ENCODE measurements around the gene UBQLN2. TPM values are rescaled to one million over a fixed set of nuclear protein-coding genes. Genes with fewer than 3 reads are reported as not detected.

Gene UBQLN2
- polyA plus RNA-seq (2012; rRNA removed): 10.7 and 13.0 TPM in 2 replicates
- 14.7 and 16.4 TPM in 2 replicates for polyA plus RNA-seq (2012; cell fraction: cytosol; rRNA removed)
- 9.1 and 12.1 TPM in 2 replicates for polyA plus RNA-seq (2012; cell fraction: nucleus; rRNA removed)

DNA sequence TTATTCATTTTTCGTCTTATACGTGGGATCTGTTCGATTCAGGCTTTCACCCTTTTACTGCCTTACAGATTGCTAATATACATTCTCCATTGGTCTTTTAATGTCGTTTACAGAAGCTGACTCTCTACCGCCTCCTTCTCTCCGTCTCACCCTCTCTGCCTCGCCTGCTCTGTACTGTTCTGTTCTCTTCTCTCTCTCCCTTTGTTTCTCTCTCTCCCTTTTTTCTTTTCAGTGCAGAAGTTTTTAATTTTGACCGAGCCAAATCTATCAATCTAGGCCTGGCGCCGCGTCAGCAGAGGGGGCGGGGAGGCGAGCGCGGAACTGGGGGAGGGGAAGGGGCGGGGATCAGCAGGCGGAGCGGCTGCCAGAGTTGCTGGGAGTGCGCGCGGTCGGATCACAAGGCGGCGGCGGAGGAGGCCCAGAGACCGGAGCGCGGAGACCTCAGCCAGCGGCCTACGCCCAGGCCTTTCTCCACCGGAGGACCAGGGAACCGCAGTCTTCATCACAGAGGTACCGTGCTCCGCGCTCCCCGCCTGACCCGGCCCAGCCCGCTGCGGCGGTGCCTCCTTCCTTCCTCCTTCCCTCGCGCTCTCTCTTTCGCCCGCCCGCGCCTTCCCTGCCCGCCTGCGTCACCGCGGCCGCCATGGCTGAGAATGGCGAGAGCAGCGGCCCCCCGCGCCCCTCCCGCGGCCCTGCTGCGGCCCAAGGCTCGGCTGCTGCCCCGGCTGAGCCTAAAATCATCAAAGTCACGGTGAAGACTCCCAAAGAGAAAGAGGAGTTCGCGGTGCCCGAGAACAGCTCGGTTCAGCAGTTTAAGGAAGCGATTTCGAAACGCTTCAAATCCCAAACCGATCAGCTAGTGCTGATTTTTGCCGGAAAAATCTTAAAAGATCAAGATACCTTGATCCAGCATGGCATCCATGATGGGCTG is at the start of gene UBQLN2:
TSS of gene UBQLN2 (plus strand) at position 397 of the 931 bp plus-strand sequence. CDS start at position 644, 247 bp downstream.
- Histone ChIP-seq H3K4me2 (peak within 1 kb of the TSS; percentile 93), H3K4me1 (ENCODE audit: control insufficient read depth in 1 of 2, insufficient read depth in 2 of 2, low read depth in 1 of 2, low read length in 1 of 2) (no peaks in the 10 kb centered on the region; a peak in 1 of 4 replicates), H3K36me3 (replicated peaks in 1 of 2; ENCODE audit: control insufficient read depth in 1 of 2, insufficient read depth in 2 of 2, low read length in 1 of 2) (peaks cover 0 to 4% of the 10 kb centered on the region in 2 experiments), H2AFZ (ENCODE audit: low read depth) (peak within 1 kb of the TSS; percentile 97), H3K79me2 (ENCODE audit: insufficient read depth) (peaks cover 48% of the 10 kb centered on the region), H3K9me3 (no peaks in the 10 kb centered on the region), H4K20me1 (ENCODE audit: insufficient read depth) (peaks cover 36% of the 10 kb centered on the region), H3K27ac (ENCODE audit: low read depth in 2 of 2, low read length in 1 of 2) (peak within 1 kb of the TSS; percentile 86 to 95), H3K9ac (peak within 1 kb of the TSS; percentile 84), H3F3A (replicated peaks; ENCODE audit: insufficient read depth) (peaks cover 9% of the 10 kb centered on the region), H3K27me3 (ENCODE audit: insufficient read depth) (no peaks in the 10 kb centered on the region), H3K4me3 (ENCODE audit: low read depth in 2 of 2, low read length in 1 of 2) (peak within 1 kb of the TSS; percentile 62 to 69), H3K9me2 (no peaks in the 10 kb centered on the region)
- peak; percentile 77 for DNase-seq
- POLR2A ChIA-PET: no interaction called here
- 13% methylated on average over 51 of the region's 70 CpGs for WGBS (ENCODE audit: low lambda C conversion rate)
- CTCF ChIA-PET: interaction anchor here (0.5 to 1.5 kb wide), 2 partner anchors 12 to 163 kb away, joined by 3 to 9 read pairs; no protein-coding TSS in a partner anchor
- TF ChIP-seq YY1 (IDR thresholded peaks at IDR 0.05; ENCODE audit: low read depth) (peak; percentile 76), MXI1 (IDR thresholded peaks at IDR 0.05; ENCODE audit: low read depth, low read length) (0 out of 2 replicates have a peak, but pooled peaks have one; percentile 31), SIN3A (IDR thresholded peaks at IDR 0.05; ENCODE audit: borderline replicate concordance, low read depth, low read length) (no peak; the same call in 1 of the 2 replicates), SMC3 (IDR thresholded peaks at IDR 0.05; ENCODE audit: low read depth, low read length) (no peak), TAF1 (IDR thresholded peaks at IDR 0.05; ENCODE audit: borderline replicate concordance, low read depth, low read length) (peak; percentile 60; the same call in 1 of the 2 replicates), TEAD4 (IDR thresholded peaks at IDR 0.05; ENCODE audit: borderline replicate concordance, insufficient read depth) (no peak), RFX5 (IDR thresholded peaks at IDR 0.05; ENCODE audit: low read length) (no peak), TCF12 (IDR thresholded peaks at IDR 0.05) (peak; percentile 72), FOXM1 (IDR thresholded peaks at IDR 0.05; ENCODE audit: low read depth) (no peak), RCOR1 (IDR thresholded peaks at IDR 0.05; ENCODE audit: low read length) (no peak), JUND (IDR thresholded peaks at IDR 0.05) (no peak), NFIC (IDR thresholded peaks at IDR 0.05; ENCODE audit: borderline replicate concordance) (peak; percentile 38; the same call in 1 of the 2 replicates), CHD2 (IDR thresholded peaks at IDR 0.05; ENCODE audit: low read length, partially characterized antibody) (peak; percentile 95), FOSL2 (IDR thresholded peaks at IDR 0.05; ENCODE audit: borderline replicate concordance, low read depth) (no peak), RAD21 (IDR thresholded peaks at IDR 0.05; ENCODE audit: low read length) (peak; percentile 47), NRF1 (IDR thresholded peaks at IDR 0.05; ENCODE audit: low read depth, low read length) (no peak)
- TF ChIP-seq, protein P1, sequence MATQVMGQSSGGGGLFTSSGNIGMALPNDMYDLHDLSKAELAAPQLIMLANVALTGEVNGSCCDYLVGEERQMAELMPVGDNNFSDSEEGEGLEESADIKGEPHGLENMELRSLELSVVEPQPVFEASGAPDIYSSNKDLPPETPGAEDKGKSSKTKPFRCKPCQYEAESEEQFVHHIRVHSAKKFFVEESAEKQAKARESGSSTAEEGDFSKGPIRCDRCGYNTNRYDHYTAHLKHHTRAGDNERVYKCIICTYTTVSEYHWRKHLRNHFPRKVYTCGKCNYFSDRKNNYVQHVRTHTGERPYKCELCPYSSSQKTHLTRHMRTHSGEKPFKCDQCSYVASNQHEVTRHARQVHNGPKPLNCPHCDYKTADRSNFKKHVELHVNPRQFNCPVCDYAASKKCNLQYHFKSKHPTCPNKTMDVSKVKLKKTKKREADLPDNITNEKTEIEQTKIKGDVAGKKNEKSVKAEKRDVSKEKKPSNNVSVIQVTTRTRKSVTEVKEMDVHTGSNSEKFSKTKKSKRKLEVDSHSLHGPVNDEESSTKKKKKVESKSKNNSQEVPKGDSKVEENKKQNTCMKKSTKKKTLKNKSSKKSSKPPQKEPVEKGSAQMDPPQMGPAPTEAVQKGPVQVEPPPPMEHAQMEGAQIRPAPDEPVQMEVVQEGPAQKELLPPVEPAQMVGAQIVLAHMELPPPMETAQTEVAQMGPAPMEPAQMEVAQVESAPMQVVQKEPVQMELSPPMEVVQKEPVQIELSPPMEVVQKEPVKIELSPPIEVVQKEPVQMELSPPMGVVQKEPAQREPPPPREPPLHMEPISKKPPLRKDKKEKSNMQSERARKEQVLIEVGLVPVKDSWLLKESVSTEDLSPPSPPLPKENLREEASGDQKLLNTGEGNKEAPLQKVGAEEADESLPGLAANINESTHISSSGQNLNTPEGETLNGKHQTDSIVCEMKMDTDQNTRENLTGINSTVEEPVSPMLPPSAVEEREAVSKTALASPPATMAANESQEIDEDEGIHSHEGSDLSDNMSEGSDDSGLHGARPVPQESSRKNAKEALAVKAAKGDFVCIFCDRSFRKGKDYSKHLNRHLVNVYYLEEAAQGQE (IDR thresholded peaks at IDR 0.05; ENCODE audit: low read depth, low read length): no peak
- TF ChIP-seq, protein P2, sequence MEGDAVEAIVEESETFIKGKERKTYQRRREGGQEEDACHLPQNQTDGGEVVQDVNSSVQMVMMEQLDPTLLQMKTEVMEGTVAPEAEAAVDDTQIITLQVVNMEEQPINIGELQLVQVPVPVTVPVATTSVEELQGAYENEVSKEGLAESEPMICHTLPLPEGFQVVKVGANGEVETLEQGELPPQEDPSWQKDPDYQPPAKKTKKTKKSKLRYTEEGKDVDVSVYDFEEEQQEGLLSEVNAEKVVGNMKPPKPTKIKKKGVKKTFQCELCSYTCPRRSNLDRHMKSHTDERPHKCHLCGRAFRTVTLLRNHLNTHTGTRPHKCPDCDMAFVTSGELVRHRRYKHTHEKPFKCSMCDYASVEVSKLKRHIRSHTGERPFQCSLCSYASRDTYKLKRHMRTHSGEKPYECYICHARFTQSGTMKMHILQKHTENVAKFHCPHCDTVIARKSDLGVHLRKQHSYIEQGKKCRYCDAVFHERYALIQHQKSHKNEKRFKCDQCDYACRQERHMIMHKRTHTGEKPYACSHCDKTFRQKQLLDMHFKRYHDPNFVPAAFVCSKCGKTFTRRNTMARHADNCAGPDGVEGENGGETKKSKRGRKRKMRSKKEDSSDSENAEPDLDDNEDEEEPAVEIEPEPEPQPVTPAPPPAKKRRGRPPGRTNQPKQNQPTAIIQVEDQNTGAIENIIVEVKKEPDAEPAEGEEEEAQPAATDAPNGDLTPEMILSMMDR (IDR thresholded peaks at IDR 0.05): peak; percentile 53
- TF ChIP-seq, protein P3, sequence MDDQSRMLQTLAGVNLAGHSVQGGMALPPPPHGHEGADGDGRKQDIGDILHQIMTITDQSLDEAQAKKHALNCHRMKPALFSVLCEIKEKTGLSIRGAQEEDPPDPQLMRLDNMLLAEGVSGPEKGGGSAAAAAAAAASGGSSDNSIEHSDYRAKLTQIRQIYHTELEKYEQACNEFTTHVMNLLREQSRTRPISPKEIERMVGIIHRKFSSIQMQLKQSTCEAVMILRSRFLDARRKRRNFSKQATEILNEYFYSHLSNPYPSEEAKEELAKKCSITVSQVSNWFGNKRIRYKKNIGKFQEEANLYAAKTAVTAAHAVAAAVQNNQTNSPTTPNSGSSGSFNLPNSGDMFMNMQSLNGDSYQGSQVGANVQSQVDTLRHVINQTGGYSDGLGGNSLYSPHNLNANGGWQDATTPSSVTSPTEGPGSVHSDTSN (IDR thresholded peaks at IDR 0.05): peak; percentile 68
- TF ChIP-seq, protein P4, sequence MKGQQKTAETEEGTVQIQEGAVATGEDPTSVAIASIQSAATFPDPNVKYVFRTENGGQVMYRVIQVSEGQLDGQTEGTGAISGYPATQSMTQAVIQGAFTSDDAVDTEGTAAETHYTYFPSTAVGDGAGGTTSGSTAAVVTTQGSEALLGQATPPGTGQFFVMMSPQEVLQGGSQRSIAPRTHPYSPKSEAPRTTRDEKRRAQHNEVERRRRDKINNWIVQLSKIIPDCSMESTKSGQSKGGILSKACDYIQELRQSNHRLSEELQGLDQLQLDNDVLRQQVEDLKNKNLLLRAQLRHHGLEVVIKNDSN (IDR thresholded peaks at IDR 0.05; ENCODE audit: borderline replicate concordance, low read depth): no peak
- TF ChIP-seq, protein P5, sequence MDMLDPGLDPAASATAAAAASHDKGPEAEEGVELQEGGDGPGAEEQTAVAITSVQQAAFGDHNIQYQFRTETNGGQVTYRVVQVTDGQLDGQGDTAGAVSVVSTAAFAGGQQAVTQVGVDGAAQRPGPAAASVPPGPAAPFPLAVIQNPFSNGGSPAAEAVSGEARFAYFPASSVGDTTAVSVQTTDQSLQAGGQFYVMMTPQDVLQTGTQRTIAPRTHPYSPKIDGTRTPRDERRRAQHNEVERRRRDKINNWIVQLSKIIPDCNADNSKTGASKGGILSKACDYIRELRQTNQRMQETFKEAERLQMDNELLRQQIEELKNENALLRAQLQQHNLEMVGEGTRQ (IDR thresholded peaks at IDR 0.05; ENCODE audit: borderline replicate concordance, low read depth, low read length): no peak
- TF ChIP-seq, protein P6, sequence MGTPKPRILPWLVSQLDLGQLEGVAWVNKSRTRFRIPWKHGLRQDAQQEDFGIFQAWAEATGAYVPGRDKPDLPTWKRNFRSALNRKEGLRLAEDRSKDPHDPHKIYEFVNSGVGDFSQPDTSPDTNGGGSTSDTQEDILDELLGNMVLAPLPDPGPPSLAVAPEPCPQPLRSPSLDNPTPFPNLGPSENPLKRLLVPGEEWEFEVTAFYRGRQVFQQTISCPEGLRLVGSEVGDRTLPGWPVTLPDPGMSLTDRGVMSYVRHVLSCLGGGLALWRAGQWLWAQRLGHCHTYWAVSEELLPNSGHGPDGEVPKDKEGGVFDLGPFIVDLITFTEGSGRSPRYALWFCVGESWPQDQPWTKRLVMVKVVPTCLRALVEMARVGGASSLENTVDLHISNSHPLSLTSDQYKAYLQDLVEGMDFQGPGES (IDR thresholded peaks at IDR 0.05; ENCODE audit: low read depth, low read length): no peak
